NK-92 (cell line): ENCODE measurements around the gene GFAP.
"Not testable (repeated sequence)": the region's sequence is repeated elsewhere in the genome, so short reads cannot be mapped to it uniquely, and the experiment has no call there.

Source experiments
- DNase-seq: peaks from one replicate; lab custom pipeline; 2025; ENCODE audit not compliant: unreplicated experiment; lab: John Stamatoyannopoulos, UW

Gene GFAP

GRCh38 chr17:44915321-44915726 lies at the start of gene GFAP:
GFAP (minus strand) TSS chr17:44915500; CDS start chr17:44915486, 14 bp downstream.
- DNase-seq, result no peak

GRCh38 chr17:44961921-44962350 lies 46.6 kb upstream of the GFAP start:
- DNase-seq, result no peak

DNA sequence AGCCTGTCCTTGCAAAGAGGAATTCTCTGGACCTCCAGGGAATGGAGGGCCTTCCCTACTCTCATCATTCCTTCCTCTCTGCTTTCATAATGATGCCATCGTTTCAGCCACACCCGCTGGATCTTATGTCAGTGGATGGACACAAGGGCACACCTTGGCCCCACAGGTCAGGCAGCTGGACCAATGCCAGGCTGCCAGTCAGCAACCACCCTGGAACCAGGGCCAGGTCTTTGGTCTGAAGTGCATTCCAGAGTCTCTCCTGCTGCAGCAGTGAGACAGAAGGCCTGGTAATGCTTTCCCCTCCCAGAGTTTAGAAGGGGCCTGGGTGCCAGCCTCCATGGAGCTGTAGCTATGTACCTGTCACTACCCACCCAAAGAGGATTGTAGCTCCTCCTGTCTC lies 45.4 kb upstream of the GFAP start:
- DNase-seq, result no peak

- DNase-seq, result no peak
Observed at GRCh38 chr17:44959821-44960531, 44.7 kb upstream of the GFAP start.

GRCh38 chr17:44956998-44957981 lies 42.0 kb upstream of the GFAP start:
- no peak for DNase-seq

- no peak for DNase-seq
Observed at GRCh38 chr17:44955674-44956425, 40.5 kb upstream of the GFAP start.

DNA sequence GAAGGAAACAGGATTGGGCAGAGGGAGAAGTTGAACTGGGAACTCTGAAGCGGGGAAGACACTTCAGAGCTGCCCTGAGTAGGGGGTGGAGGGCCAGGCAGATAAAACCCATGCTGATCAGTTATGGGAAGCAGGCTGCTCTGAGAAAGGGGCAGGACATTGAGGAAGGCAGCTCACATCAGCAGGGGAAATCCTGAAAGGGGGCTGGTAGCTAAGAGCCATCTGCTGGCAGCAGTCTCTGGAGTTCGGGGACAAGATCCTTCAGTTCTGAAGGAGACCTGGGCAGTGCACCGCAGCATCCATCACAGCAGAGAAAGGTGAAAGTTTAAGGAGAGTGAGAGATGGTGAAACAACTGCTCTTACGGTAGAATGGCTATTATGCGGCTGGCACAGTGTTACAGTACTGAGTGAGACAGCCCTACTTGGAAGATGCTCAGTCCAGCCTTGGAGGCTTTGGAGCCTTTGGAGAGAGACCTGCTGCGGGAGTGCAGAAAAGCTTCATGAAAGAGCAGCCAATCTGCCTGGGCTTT lies 37.7 kb upstream of the GFAP start:
- DNase-seq, result no peak

DNA sequence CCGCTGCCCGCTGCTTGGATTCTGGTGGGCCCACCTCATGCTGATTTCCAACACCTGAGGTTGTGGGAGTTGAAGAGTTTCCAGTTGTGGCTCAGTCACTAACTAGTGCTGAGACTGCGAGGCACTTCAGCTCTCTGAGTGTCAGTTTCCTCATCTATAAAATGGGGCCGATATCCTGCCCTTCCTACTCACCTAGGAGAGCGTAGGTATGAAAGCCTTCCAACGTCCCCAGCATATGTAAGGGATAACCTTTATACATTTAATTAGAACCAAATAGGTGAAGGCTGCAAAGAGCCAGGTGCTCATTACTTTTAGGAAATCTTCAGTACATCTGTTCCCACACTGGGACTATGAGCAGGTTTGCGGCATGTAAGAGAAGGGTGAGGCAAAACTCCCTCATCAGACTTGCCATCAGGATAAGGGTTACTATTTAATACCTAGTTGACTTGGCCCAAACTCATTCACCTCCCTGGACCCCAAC lies 33.1 kb upstream of the GFAP start:
- DNase-seq, result no peak

DNA sequence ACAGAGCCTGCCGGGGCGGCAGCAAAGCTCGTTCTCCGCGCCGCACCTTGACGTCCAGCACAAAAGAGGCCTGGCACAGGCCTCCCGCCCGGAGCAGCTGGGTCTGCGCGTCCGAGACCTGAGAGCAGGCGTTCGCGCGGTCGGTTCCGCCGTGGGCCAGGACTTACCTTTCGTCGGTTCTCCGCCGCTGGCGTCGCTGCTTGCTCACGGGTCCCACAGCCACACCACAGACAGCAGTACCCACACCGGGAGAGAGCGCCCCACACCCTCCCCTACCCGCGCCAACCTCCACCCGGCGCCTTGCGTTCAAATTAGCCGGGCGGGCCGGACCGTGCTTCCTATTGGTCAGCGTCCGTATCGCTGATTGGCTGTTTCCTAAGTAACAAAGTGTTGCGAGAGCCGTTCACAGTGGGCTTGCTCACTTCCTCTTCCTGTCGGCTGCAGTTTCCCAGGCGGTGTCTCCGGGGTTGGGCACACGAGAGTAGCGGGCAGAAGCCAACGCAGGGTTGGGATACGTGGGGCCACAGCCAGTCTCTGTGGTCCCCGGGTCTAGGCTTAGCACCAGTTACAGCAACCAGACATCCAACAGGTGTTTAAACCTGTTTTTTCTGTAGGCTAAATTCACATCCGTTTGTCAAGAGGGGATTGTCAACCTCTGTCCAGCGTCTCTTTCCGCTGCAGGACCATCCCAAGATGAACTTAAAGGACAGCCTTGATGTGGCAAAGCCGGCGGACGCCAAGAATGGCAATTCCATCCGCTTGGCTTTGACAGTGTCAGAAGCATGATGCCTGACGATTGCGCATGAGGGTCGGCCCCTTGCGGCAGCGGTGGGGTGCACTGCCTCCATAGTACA lies 32.4 kb upstream of the GFAP start, which contains the start of gene KIF18B:
TSS of gene KIF18B (minus strand) at position 313 of the 854 bp plus-strand sequence. CDS start 11,429 bp downstream, outside the sequence.
- DNase-seq, result peak; percentile 43

DNA sequence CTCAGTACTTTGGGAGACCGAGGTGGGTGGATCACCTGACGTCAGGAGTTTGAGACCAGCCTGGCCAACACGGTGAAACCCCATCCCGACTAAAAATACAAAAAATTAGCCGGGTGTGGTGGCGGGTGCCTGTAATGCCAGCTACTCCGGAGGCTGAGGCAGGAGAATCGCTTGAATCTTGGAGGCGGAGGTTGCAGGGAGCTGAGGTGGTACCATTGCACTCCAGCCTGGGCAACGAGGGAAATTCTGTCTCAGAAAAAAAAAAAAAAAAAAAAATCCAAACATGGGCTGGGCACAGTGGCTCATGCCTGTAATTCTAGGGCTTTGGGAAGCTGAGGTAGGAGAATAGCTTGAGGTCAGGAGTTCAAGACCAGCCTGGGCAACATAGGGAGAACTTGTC lies 30.4 kb upstream of the GFAP start:
- DNase-seq, result not testable (repeated sequence)

- no peak for DNase-seq
Observed at GRCh38 chr17:44942456-44942855, 27.2 kb upstream of the GFAP start.

DNA sequence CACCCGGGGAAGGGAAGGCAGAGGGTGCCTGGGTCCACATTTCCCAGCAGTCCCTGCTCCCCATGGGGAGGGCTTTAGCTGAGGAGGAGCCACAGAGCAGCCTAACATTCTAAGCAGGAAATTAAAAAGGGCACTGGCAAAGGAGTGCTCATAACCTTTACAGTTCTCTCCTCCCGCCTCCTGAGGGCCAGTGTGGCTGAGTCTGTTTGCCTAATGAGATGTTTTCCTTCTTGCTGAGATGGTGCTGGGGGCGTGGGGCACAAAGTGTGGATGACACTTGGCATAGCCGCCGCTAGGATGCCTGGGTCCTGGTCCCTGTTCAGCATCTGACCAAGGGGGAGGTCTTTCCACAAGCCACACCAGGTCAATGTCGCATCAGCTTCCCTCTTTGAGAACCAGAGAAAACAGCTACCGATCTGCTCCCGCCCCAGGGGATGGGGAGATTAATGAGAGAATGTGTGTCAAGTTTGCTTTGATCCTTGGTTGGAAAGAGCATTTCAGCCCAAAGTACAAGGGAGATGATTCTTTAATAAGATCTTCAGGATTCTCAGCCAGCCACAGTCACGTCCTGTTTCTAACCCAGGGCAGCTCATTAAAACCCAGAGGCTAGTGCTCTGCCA lies 26.5 kb upstream of the GFAP start:
- DNase-seq, result no peak

- no peak for DNase-seq
Observed at GRCh38 chr17:44940768-44941167, 25.5 kb upstream of the GFAP start.

- no peak for DNase-seq
Observed at GRCh38 chr17:44940317-44940716, 25.0 kb upstream of the GFAP start.

DNA sequence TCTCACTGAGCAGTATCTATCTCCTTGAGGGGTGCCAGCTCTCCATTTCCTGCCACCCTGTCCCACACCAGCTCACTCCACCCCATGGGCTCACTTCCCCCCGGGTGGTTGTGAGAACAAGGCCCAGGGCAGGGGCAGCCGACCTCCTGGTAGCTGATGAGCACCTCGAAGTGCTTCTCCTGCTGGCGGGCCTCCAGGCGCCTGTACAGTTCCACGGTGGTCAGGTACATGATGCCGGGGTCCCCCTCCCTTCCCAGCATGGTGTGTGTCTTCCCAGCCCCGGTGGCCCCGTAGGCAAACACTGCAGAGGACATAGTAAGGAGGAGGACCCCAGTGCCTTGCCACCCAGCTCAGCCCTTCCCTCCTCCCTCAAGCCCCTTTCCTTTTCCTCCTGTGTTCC lies 19.8 kb upstream of the GFAP start:
- DNase-seq, result no peak

DNA sequence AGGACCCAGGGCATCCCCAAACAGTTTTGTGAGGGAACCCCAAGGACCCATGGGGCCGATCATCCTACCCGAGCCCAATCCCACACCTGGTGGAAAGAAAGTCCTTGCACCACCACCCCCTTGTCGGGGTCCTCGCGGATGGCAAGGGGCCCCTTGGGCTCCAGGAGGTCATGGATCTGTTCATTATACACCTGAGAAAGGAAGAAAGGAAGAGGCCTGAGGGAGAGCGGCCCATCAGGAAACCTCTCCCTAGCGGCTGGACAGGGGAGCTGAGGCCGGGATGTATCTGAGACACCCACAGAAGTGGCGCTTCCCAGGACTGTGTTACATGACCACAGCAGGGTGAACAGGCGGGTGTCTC lies 19.4 kb upstream of the GFAP start:
- DNase-seq, result no peak

- no peak for DNase-seq
Observed at GRCh38 chr17:44933824-44934744, 18.8 kb upstream of the GFAP start.

- DNase-seq, result no peak
Observed at GRCh38 chr17:44932787-44933097, 17.4 kb upstream of the GFAP start.
